HEK293 (cell line): Measurements from ENCODE around the gene BCAT1.

ENCODE experiments used
- CTCF ChIA-PET: fragments of 350-600 bp; formaldehyde crosslinking; extraction: SDS; loops from one replicate; lab custom pipeline; 2021; ENCODE audit warnings: antibody characterized with exemption; lab: Yijun Ruan, JAX
- POLR2A ChIA-PET: fragments of 300-600 bp; formaldehyde crosslinking; extraction: SDS; loops from one replicate; lab custom pipeline; 2020; ENCODE audit warnings: antibody characterized with exemption, inconsistent platforms; lab: Yijun Ruan, JAX
- H3K27ac ChIP-seq: fragments of 200-500 bp; sonication (Bioruptor generic); 2 replicates; pipeline ENCODE4 v1.5.1; 2014; ENCODE audit warnings: low read depth, low read length, control low read depth, inconsistent platforms; ENCODE audit errors: extremely low read depth
- H3K36me3 ChIP-seq, 2 experiments: fragments of 200-500 bp in 1 of 2; sonication (Bioruptor generic) in 1 of 2; 1 replicate in 1 of 2; 2 replicates in 1 of 2; pipeline ENCODE4 v1.5.1; 2014 to 2017; ENCODE audit warnings: inconsistent platforms in 2 of 2, low read length in 2 of 2; ENCODE audit not compliant: control insufficient read depth in 2 of 2, insufficient read depth in 1 of 2
- H3K4me1 ChIP-seq: fragments of 200-500 bp; sonication (Bioruptor generic); 2 replicates; pipeline ENCODE4 v1.5.1; 2014; ENCODE audit warnings: mild to moderate bottlenecking, low read length, inconsistent platforms; ENCODE audit not compliant: control insufficient read depth, insufficient read depth
- H3K4me3 ChIP-seq: 2 replicates; pipeline ENCODE4 v1.5.1; 2011; ENCODE audit warnings: low read depth, mild to moderate bottlenecking, control low read depth, low read length, moderate library complexity
- H3K9me3 ChIP-seq: fragments of 200-500 bp; sonication (Bioruptor generic); 2 replicates; pipeline ENCODE4 v1.5.1; 2014; ENCODE audit warnings: low read depth, low read length, inconsistent platforms; ENCODE audit not compliant: control insufficient read depth, insufficient read depth
- BCL11B ChIP-seq: fragments of 450-650 bp; formaldehyde crosslinking; IDR thresholded peaks from 2 replicates; pipeline ENCODE4 v1.5.1; 2016; ENCODE audit warnings: low read depth, missing biosample characterization, missing genetic modification characterization
- MYNN ChIP-seq: fragments of 450-650 bp; formaldehyde crosslinking; IDR thresholded peaks from 2 replicates; pipeline ENCODE4 v1.5.1; 2016; ENCODE audit warnings: missing biosample characterization, missing genetic modification characterization, borderline replicate concordance
- MZF1 ChIP-seq: fragments of 450-650 bp; formaldehyde crosslinking; IDR thresholded peaks from 2 replicates; pipeline ENCODE4 v1.5.1; 2017; ENCODE audit warnings: missing biosample characterization, missing genetic modification characterization, borderline replicate concordance
- SP7 ChIP-seq: fragments of 450-650 bp; formaldehyde crosslinking; IDR thresholded peaks from 2 replicates; pipeline ENCODE4 v1.5.1; 2016; ENCODE audit warnings: missing biosample characterization, missing genetic modification characterization
- ZBTB8A ChIP-seq: fragments of 450-650 bp; formaldehyde crosslinking; IDR thresholded peaks from 2 replicates; pipeline ENCODE4 v1.5.1; 2016; ENCODE audit warnings: missing biosample characterization, missing genetic modification characterization
- ZFHX2 ChIP-seq: fragments of 450-650 bp; formaldehyde crosslinking; conservative IDR thresholded peaks from 2 replicates; pipeline ENCODE4 v1.5.1; 2016; ENCODE audit warnings: missing biosample characterization, missing genetic modification characterization
- ZNF121 ChIP-seq: fragments of 450-650 bp; formaldehyde crosslinking; IDR thresholded peaks from 2 replicates; pipeline ENCODE4 v1.5.1; 2016; ENCODE audit warnings: missing biosample characterization, missing genetic modification characterization
- ZNF140 ChIP-seq: fragments of 450-650 bp; formaldehyde crosslinking; IDR thresholded peaks from 2 replicates; pipeline ENCODE4 v1.5.1; 2016; ENCODE audit warnings: missing biosample characterization, missing genetic modification characterization
- ZNF394 ChIP-seq: fragments of 450-650 bp; formaldehyde crosslinking; IDR thresholded peaks from 2 replicates; pipeline ENCODE4 v1.5.1; 2016; ENCODE audit warnings: missing biosample characterization, missing genetic modification characterization, mild to moderate bottlenecking, moderate library complexity, borderline replicate concordance
- ZNF426 ChIP-seq: fragments of 450-650 bp; formaldehyde crosslinking; IDR thresholded peaks from 2 replicates; pipeline ENCODE4 v1.5.1; 2017; ENCODE audit warnings: missing biosample characterization, missing genetic modification characterization, mild to moderate bottlenecking, inconsistent platforms, moderate library complexity
- ZNF433 ChIP-seq: fragments of 450-650 bp; formaldehyde crosslinking; IDR thresholded peaks from 2 replicates; pipeline ENCODE4 v1.5.1; 2016; ENCODE audit warnings: missing biosample characterization, missing genetic modification characterization, low read depth
- ZNF555 ChIP-seq: fragments of 450-650 bp; formaldehyde crosslinking; conservative IDR thresholded peaks from 2 replicates; pipeline ENCODE4 v1.5.1; 2017; ENCODE audit warnings: missing biosample characterization, mild to moderate bottlenecking, missing genetic modification characterization, inconsistent platforms
- ZNF558 ChIP-seq: fragments of 450-650 bp; formaldehyde crosslinking; IDR thresholded peaks from 2 replicates; pipeline ENCODE4 v1.5.1; 2016; ENCODE audit warnings: missing biosample characterization, missing genetic modification characterization
- ZNF623 ChIP-seq: fragments of 450-650 bp; formaldehyde crosslinking; IDR thresholded peaks from 2 replicates; pipeline ENCODE4 v1.5.1; 2016; ENCODE audit warnings: missing biosample characterization, missing genetic modification characterization
- ZNF654 ChIP-seq: fragments of 450-650 bp; formaldehyde crosslinking; IDR thresholded peaks from 2 replicates; pipeline ENCODE4 v1.5.1; 2016; ENCODE audit warnings: low read depth, missing biosample characterization, missing genetic modification characterization
- ZNF776 ChIP-seq: fragments of 450-650 bp; formaldehyde crosslinking; IDR thresholded peaks from 2 replicates; pipeline ENCODE4 v1.5.0; 2017; ENCODE audit warnings: missing biosample characterization, missing genetic modification characterization, borderline replicate concordance
- ZNF792 ChIP-seq: fragments of 450-650 bp; formaldehyde crosslinking; IDR thresholded peaks from 2 replicates; pipeline ENCODE4 v1.5.1; 2016; ENCODE audit warnings: missing biosample characterization, missing genetic modification characterization
- ZSCAN30 ChIP-seq: fragments of 450-650 bp; IDR thresholded peaks from 2 replicates; pipeline ENCODE4 v1.5.1; 2018; ENCODE audit warnings: missing biosample characterization, mild to moderate bottlenecking, missing genetic modification characterization, moderate library complexity
- TF ChIP-seq, protein P1 (sequence below): fragments of 450-650 bp; formaldehyde crosslinking; IDR thresholded peaks from 2 replicates; pipeline ENCODE4 v1.5.1; 2016; ENCODE audit warnings: missing biosample characterization, missing genetic modification characterization
- TF ChIP-seq, protein P2 (sequence below): fragments of 450-650 bp; formaldehyde crosslinking; IDR thresholded peaks from 2 replicates; pipeline ENCODE4 v1.5.1; 2016; ENCODE audit warnings: missing biosample characterization, missing genetic modification characterization
- TF ChIP-seq, protein P3 (sequence below): fragments of 450-650 bp; formaldehyde crosslinking; IDR thresholded peaks from 2 replicates; pipeline ENCODE4 v1.5.1; 2017; ENCODE audit warnings: missing biosample characterization, missing genetic modification characterization
- TF ChIP-seq, protein P4 (sequence below): fragments of 450-650 bp; formaldehyde crosslinking; conservative IDR thresholded peaks from 2 replicates; pipeline ENCODE4 v1.5.1; 2016; ENCODE audit warnings: low read depth, missing biosample characterization, missing genetic modification characterization
- TF ChIP-seq, protein P5 (sequence below): fragments of 450-650 bp; formaldehyde crosslinking; IDR thresholded peaks from 2 replicates; pipeline ENCODE4 v1.5.1; 2016; ENCODE audit warnings: missing biosample characterization, missing genetic modification characterization

BCAT1 gene

DNA sequence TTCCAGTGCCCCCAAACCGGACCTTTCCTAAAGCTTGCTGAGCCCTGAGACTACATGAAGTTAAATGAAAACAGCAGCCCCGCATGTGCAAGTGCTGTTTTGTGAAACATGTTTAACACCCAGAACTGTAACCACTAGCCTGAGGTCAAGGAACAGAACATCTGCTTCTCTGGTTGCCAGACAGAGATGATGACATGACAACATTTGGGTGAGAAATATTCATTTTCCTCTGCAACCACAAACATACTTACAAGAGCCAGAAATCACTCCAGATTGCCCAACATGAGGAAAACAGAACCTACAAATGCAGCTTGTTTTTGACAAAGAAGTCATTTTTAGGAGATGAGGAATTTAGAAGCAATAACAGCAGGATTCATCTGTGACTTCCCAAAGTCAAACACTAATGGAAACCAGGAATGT is 110.4 kb downstream of the BCAT1 start (continued):
- TF ChIP-seq, protein P1, sequence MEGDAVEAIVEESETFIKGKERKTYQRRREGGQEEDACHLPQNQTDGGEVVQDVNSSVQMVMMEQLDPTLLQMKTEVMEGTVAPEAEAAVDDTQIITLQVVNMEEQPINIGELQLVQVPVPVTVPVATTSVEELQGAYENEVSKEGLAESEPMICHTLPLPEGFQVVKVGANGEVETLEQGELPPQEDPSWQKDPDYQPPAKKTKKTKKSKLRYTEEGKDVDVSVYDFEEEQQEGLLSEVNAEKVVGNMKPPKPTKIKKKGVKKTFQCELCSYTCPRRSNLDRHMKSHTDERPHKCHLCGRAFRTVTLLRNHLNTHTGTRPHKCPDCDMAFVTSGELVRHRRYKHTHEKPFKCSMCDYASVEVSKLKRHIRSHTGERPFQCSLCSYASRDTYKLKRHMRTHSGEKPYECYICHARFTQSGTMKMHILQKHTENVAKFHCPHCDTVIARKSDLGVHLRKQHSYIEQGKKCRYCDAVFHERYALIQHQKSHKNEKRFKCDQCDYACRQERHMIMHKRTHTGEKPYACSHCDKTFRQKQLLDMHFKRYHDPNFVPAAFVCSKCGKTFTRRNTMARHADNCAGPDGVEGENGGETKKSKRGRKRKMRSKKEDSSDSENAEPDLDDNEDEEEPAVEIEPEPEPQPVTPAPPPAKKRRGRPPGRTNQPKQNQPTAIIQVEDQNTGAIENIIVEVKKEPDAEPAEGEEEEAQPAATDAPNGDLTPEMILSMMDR (tag by site-specific recombination), result no peak
- TF ChIP-seq ZNF558 (tag by site-specific recombination) (no peak), ZFHX2 (tag by site-specific recombination) (no peak), ZNF776 (tag by site-specific recombination) (no peak), MYNN (no peak), SP7 (tag by site-specific recombination) (no peak), ZNF792 (no peak)
- TF ChIP-seq, protein P2, sequence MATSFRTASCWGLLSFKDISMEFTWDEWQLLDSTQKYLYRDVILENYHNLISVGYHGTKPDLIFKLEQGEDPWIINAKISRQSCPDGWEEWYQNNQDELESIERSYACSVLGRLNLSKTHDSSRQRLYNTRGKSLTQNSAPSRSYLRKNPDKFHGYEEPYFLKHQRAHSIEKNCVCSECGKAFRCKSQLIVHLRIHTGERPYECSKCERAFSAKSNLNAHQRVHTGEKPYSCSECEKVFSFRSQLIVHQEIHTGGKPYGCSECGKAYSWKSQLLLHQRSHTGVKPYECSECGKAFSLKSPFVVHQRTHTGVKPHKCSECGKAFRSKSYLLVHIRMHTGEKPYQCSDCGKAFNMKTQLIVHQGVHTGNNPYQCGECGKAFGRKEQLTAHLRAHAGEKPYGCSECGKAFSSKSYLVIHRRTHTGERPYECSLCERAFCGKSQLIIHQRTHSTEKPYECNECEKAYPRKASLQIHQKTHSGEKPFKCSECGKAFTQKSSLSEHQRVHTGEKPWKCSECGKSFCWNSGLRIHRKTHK, result no peak

DNA sequence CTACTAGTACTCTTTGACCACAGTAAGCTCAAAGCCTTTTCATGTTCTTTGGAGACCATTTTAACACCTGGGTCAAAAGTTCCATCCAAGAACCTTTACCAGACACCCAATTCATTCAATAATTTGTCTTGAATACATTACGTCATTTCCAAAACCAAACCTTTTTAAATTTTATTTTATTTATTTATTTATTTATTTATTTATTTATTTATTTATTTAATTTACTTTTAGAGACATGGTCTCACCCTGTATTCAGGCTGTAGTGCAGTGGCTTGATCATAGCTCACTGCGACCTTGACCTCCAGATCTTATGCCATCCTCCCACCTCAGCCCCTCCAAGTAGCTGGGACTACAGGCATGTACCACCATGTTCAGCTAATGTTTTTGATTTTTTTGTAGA is 113.5 kb downstream of the BCAT1 start:
- Histone ChIP-seq H3K27ac (no peak overlapping the region), H3K9me3 (no peaks in the 10 kb centered on the region), H3K4me1 (no peaks in the 10 kb centered on the region), H3K4me3 (no peak overlapping the region), H3K36me3 (no peaks in the 10 kb centered on the region)
- CTCF ChIA-PET, result interaction anchor here (0.7 to 1.7 kb wide), 8 partner anchors 10 to 1782 kb away, joined by 3 to 5 read pairs (median 3); no protein-coding TSS in a partner anchor
- POLR2A ChIA-PET, result no interaction called here
- TF ChIP-seq ZNF121 (tag by site-specific recombination) (0 out of 2 replicates have a peak, but pooled peaks have one; percentile 32), ZSCAN30 (no peak), ZNF555 (tag by site-specific recombination) (peak; percentile 68), ZNF140 (tag by site-specific recombination) (peak; percentile 39; the same call in 1 of the 2 replicates), ZNF623 (tag by site-specific recombination) (peak; percentile 66), ZNF433 (tag by site-specific recombination) (0 out of 2 replicates have a peak, but pooled peaks have one; percentile 27), ZNF426 (peak; percentile 64), ZNF654 (tag by site-specific recombination) (0 out of 2 replicates have a peak, but pooled peaks have one; percentile 13), ZBTB8A (tag by site-specific recombination) (peak; percentile 48; the same call in 1 of the 2 replicates), BCL11B (no peak), ZNF394 (tag by site-specific recombination) (peak; percentile 84), MZF1 (tag by site-specific recombination) (no peak)
- TF ChIP-seq, protein P3, sequence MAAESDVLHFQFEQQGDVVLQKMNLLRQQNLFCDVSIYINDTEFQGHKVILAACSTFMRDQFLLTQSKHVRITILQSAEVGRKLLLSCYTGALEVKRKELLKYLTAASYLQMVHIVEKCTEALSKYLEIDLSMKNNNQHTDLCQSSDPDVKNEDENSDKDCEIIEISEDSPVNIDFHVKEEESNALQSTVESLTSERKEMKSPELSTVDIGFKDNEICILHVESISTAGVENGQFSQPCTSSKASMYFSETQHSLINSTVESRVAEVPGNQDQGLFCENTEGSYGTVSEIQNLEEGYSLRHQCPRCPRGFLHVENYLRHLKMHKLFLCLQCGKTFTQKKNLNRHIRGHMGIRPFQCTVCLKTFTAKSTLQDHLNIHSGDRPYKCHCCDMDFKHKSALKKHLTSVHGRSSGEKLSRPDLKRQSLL, result no peak
- TF ChIP-seq, protein P4, sequence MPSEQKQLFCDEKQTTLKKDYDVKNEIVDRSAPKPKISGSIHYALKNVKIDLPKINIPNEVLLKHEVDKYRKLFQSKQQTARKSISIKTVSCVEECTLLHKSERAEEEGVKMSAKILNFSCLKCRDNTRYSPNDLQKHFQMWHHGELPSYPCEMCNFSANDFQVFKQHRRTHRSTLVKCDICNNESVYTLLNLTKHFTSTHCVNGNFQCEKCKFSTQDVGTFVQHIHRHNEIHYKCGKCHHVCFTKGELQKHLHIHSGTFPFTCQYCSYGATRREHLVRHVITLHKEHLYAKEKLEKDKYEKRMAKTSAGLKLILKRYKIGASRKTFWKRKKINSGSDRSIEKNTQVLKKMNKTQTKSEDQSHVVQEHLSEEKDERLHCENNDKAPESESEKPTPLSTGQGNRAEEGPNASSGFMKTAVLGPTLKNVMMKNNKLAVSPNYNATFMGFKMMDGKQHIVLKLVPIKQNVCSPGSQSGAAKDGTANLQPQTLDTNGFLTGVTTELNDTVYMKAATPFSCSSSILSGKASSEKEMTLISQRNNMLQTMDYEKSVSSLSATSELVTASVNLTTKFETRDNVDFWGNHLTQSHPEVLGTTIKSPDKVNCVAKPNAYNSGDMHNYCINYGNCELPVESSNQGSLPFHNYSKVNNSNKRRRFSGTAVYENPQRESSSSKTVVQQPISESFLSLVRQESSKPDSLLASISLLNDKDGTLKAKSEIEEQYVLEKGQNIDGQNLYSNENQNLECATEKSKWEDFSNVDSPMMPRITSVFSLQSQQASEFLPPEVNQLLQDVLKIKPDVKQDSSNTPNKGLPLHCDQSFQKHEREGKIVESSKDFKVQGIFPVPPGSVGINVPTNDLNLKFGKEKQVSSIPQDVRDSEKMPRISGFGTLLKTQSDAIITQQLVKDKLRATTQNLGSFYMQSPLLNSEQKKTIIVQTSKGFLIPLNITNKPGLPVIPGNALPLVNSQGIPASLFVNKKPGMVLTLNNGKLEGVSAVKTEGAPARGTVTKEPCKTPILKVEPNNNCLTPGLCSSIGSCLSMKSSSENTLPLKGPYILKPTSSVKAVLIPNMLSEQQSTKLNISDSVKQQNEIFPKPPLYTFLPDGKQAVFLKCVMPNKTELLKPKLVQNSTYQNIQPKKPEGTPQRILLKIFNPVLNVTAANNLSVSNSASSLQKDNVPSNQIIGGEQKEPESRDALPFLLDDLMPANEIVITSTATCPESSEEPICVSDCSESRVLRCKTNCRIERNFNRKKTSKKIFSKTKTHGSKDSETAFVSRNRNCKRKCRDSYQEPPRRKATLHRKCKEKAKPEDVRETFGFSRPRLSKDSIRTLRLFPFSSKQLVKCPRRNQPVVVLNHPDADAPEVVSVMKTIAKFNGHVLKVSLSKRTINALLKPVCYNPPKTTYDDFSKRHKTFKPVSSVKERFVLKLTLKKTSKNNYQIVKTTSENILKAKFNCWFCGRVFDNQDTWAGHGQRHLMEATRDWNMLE, result peak; percentile 79
- TF ChIP-seq, protein P5, sequence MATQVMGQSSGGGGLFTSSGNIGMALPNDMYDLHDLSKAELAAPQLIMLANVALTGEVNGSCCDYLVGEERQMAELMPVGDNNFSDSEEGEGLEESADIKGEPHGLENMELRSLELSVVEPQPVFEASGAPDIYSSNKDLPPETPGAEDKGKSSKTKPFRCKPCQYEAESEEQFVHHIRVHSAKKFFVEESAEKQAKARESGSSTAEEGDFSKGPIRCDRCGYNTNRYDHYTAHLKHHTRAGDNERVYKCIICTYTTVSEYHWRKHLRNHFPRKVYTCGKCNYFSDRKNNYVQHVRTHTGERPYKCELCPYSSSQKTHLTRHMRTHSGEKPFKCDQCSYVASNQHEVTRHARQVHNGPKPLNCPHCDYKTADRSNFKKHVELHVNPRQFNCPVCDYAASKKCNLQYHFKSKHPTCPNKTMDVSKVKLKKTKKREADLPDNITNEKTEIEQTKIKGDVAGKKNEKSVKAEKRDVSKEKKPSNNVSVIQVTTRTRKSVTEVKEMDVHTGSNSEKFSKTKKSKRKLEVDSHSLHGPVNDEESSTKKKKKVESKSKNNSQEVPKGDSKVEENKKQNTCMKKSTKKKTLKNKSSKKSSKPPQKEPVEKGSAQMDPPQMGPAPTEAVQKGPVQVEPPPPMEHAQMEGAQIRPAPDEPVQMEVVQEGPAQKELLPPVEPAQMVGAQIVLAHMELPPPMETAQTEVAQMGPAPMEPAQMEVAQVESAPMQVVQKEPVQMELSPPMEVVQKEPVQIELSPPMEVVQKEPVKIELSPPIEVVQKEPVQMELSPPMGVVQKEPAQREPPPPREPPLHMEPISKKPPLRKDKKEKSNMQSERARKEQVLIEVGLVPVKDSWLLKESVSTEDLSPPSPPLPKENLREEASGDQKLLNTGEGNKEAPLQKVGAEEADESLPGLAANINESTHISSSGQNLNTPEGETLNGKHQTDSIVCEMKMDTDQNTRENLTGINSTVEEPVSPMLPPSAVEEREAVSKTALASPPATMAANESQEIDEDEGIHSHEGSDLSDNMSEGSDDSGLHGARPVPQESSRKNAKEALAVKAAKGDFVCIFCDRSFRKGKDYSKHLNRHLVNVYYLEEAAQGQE (tag by site-specific recombination), result 0 out of 2 replicates have a peak, but pooled peaks have one; percentile 48
